DOHH2 (cell line): ENCODE data around the gene NEGR1.
A peak's percentile ranks its signal among the peaks of the same experiment; 100 is the strongest.

ENCODE experiments used
- H3F3A ChIP-seq: fragments of 200-600 bp; sonication (generic), shearing (Covaris generic); 2 replicates; pipeline ENCODE4 v1.6.0; 2016; ENCODE audit warnings: antibody characterized with exemption, mild to moderate bottlenecking; ENCODE audit not compliant: control insufficient read depth, insufficient read depth
- H3K27ac ChIP-seq: fragments of 200-600 bp; sonication (generic); 2 replicates; pipeline ENCODE4 v1.5.1; 2014; ENCODE audit warnings: low read depth, mild to moderate bottlenecking, low read length, moderate library complexity
- H3K27me3 ChIP-seq: fragments of 200-600 bp; sonication (generic); 2 replicates; pipeline ENCODE4 v1.6.1; 2014; ENCODE audit warnings: mild to moderate bottlenecking, low read length, mixed read lengths; ENCODE audit not compliant: control insufficient read depth
- H3K36me3 ChIP-seq: fragments of 200-600 bp; sonication (generic); 2 replicates; pipeline ENCODE4 v1.6.1; 2014; ENCODE audit warnings: mild to moderate bottlenecking, low read length, moderate library complexity, mixed read lengths; ENCODE audit not compliant: control insufficient read depth
- H3K4me1 ChIP-seq: fragments of 200-600 bp; sonication (generic); 2 replicates; pipeline ENCODE4 v1.6.1; 2014; ENCODE audit warnings: mild to moderate bottlenecking, low read length, mixed read lengths; ENCODE audit not compliant: control insufficient read depth
- H3K4me2 ChIP-seq: fragments of 200-600 bp; sonication (generic); 2 replicates; pipeline ENCODE4 v1.6.0; 2014; ENCODE audit warnings: mild to moderate bottlenecking, low read length, moderate library complexity
- H3K4me3 ChIP-seq: fragments of 200-600 bp; sonication (generic); 2 replicates; pipeline ENCODE4 v1.5.1; 2014; ENCODE audit warnings: mild to moderate bottlenecking, low read length, mixed read lengths
- H3K79me2 ChIP-seq: fragments of 200-600 bp; sonication (generic); 2 replicates; pipeline ENCODE4 v1.6.1; 2014; ENCODE audit warnings: mild to moderate bottlenecking, low read length, mixed read lengths; ENCODE audit not compliant: control insufficient read depth
- H3K9me2 ChIP-seq: fragments of 200-600 bp; sonication (generic); replicated peaks from 2 replicates; pipeline ENCODE4 v1.6.1; 2014; ENCODE audit warnings: mild to moderate bottlenecking, low read length, mixed read lengths; ENCODE audit not compliant: control insufficient read depth
- H3K9me3 ChIP-seq: fragments of 200-600 bp; sonication (generic); 2 replicates; pipeline ENCODE4 v1.6.1; 2014; ENCODE audit warnings: antibody characterized with exemption, low read length, mixed read lengths; ENCODE audit not compliant: control insufficient read depth, insufficient read depth
- H4K20me1 ChIP-seq: fragments of 200-600 bp; sonication (generic); 2 replicates; pipeline ENCODE4 v1.6.0; 2014; ENCODE audit warnings: low read depth, mild to moderate bottlenecking, antibody characterized with exemption, low read length, moderate library complexity; ENCODE audit not compliant: control insufficient read depth, insufficient read depth
- CTCF ChIP-seq: fragments of 200-600 bp; sonication (generic); IDR thresholded peaks from one replicate; pipeline ENCODE4 v1.5.1; 2014; ENCODE audit warnings: antibody characterized with exemption, mild to moderate bottlenecking, low read depth, low read length; ENCODE audit not compliant: poor library complexity, severe bottlenecking
- EZH2phosphoT487 ChIP-seq: fragments of 200-600 bp; sonication (generic); IDR thresholded peaks from 2 replicates; pipeline ENCODE4 v1.6.1; 2017; ENCODE audit warnings: borderline replicate concordance, mild to moderate bottlenecking, antibody characterized with exemption, low read length, moderate library complexity, mixed read lengths

NEGR1 gene

GRCh38 chr1:72186733-72187307 lies 95.5 kb downstream of the NEGR1 start:
- no peak overlapping the region for H3K4me3 ChIP-seq
- no peaks in the 10 kb centered on the region; the same call in 1 of the 2 replicates for H4K20me1 ChIP-seq
- no peak for TF ChIP-seq EZH2phosphoT487
- TF ChIP-seq CTCF = peak; percentile 23
- no peaks in the 10 kb centered on the region for H3K79me2 ChIP-seq
- H3F3A ChIP-seq = no peaks in the 10 kb centered on the region
- no peak overlapping the region for H3K27ac ChIP-seq
- H3K27me3 ChIP-seq = no peaks in the 10 kb centered on the region
- H3K9me3 ChIP-seq = no peaks in the 10 kb centered on the region
- no peaks in the 10 kb centered on the region for H3K36me3 ChIP-seq
- H3K4me1 ChIP-seq = no peaks in the 10 kb centered on the region
- H3K9me2 ChIP-seq = no peaks in the 10 kb centered on the region
- no peak overlapping the region for H3K4me2 ChIP-seq

- no peaks in the 10 kb centered on the region for H3K36me3 ChIP-seq
- no peak overlapping the region for H3K4me2 ChIP-seq
- H3K4me1 ChIP-seq = no peaks in the 10 kb centered on the region
- no peak for TF ChIP-seq EZH2phosphoT487
- TF ChIP-seq CTCF = no peak
- H3K4me3 ChIP-seq = no peak overlapping the region
- H3F3A ChIP-seq = no peaks in the 10 kb centered on the region
- no peak overlapping the region for H3K27ac ChIP-seq
- H3K9me2 ChIP-seq = no peaks in the 10 kb centered on the region
- no peaks in the 10 kb centered on the region; the same call in 1 of the 2 replicates for H4K20me1 ChIP-seq
- H3K79me2 ChIP-seq = no peaks in the 10 kb centered on the region
- H3K27me3 ChIP-seq = no peaks in the 10 kb centered on the region
- H3K9me3 ChIP-seq = no peaks in the 10 kb centered on the region
Measured at GRCh38 chr1:72184099-72184701, 98.1 kb downstream of the NEGR1 start.

- H3K9me3 ChIP-seq = no peaks in the 10 kb centered on the region
- H3K4me3 ChIP-seq = no peak overlapping the region
- H3K36me3 ChIP-seq = no peaks in the 10 kb centered on the region
Measured at GRCh38 chr1:72182859-72183258, 99.5 kb downstream of the NEGR1 start.

More at GRCh38 chr1:72182859-72183258, 99.5 kb downstream of the NEGR1 start:
- Histone ChIP-seq H3K27ac (no peak overlapping the region), H3K9me2 (no peaks in the 10 kb centered on the region), H3K27me3 (no peaks in the 10 kb centered on the region), H3K4me2 (no peak overlapping the region), H3K4me1 (no peaks in the 10 kb centered on the region), H3F3A (no peaks in the 10 kb centered on the region), H3K79me2 (no peaks in the 10 kb centered on the region), H4K20me1 (no peaks in the 10 kb centered on the region; the same call in 1 of the 2 replicates)
- TF ChIP-seq CTCF (no peak), EZH2phosphoT487 (no peak)
